Measurements from ENCODE around the gene SNRNP48. TPM values are rescaled to one million over a fixed set of nuclear protein-coding genes. Genes with fewer than 3 reads are reported as not detected.

SNRNP48 gene
- 8.3 to 10.4 TPM (median 10.1 TPM) in 5 replicates for total RNA-seq (2022; extraction: Qiagen RNA extraction)

DNA sequence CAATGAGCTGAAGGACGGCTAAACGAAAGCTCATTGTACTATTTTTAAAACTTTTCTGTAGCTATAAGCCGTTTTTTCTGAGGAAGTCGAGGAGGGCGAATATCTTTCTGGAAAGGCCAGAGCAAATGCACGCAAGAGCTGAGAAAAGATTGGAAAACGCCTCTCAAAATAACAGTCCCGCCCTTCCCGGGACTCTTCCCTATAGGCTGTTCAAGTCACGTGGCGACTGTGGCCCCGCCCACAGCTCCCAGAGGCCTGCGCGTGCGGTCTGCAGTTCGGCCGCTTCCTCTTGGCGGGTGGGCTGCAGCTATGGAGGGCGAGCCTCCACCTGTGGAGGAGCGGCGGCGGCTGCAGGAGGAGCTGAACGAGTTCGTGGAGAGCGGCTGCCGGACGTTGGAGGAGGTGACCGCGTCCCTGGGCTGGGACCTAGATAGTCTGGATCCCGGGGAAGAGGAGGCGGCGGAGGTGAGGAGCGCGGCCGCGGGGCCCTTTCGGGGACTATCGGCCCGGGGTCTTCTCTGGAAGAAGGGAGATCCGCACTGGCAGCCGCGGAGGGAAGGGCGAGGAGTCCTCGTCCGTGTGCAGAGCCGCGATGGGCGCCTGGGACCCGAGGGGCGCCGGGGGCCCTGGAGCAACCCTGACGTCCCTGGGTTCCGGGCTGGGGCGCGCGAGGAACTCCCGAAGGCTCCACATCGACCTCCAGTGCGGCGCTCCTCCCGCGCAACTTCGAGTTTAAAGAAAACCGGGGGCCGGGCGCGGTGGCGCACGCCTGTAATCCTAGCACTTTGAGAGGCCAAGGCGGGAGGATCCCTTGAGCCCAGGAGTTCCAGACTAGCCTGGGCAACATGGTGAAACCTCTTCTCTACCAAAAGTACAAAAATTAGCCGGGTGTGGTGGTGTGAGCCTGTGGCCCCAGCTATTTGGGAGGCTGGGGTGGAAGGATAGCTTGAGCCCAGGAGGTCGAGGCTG is at the start of gene SNRNP48:
Gene SNRNP48 (plus strand): TSS at position 250 of the 969 bp plus-strand sequence. CDS start 60 bp downstream, at position 310.

DNA sequence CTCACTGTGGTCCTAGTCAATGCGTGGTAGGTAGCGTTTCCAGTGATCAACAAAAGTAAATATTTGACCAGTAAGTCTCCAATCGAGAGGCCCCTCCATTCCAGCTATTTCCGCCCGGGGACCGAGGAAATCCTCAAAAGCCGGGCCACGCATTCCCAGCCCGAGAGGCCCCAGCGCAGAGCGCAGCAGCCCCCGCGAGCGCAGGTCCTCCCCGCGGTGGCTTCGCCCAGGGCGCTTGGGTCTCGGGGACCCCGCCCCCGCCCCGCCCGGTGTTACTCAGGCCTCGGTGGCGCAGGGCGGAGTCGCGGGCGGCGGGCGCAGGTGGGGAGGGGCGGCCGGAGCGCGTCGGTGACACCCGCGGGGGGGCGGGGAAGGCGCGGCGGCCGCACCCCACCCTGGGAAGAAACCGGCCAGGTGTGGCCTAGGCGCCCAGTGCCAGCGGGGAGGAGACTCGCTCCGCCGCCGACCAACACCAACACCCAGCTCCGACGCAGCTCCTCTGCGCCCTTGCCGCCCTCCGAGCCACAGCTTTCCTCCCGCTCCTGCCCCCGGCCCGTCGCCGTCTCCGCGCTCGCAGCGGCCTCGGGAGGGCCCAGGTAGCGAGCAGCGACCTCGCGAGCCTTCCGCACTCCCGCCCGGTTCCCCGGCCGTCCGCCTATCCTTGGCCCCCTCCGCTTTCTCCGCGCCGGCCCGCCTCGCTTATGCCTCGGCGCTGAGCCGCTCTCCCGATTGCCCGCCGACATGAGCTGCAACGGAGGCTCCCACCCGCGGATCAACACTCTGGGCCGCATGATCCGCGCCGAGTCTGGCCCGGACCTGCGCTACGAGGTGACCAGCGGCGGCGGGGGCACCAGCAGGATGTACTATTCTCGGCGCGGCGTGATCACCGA is 48.6 kb upstream of the SNRNP48 start, which contains the start of gene DSP:
Gene DSP (plus strand): TSS at position 497 of the 890 bp plus-strand sequence. CDS start 245 bp downstream, at position 742.

Other genes with a start within 250 kb of the SNRNP48 start
- 0.03 TPM in 2 of 5 replicates, not detected in the others for gene CAGE1, start 200.5 kb upstream of the SNRNP48 start, total RNA-seq (2022; extraction: Qiagen RNA extraction)
- 11.2 to 14.3 TPM (median 11.6 TPM) in 5 replicates for gene RIOK1, start 200.4 kb upstream of the SNRNP48 start, total RNA-seq (2022; extraction: Qiagen RNA extraction)
- 32.3 to 49.0 TPM (median 42.9 TPM) in 5 replicates for gene DSP, start 48.5 kb upstream of the SNRNP48 start, total RNA-seq (2022; extraction: Qiagen RNA extraction)
- gene BMP6, start 135.9 kb downstream of the SNRNP48 start, total RNA-seq (2022; extraction: Qiagen RNA extraction), result 13.6 to 21.2 TPM (median 19.1 TPM) in 5 replicates

Measured in A549 treated with CORT108297 at 1 μM for 4 hours (cell line).